HEK293 (cell line): ENCODE results near the gene TATDN2.

Experiments
- KLF16 ChIP-seq: fragments of 450-650 bp; formaldehyde crosslinking; IDR thresholded peaks from 2 replicates; pipeline ENCODE4 v1.5.1; 2017; ENCODE audit warnings: missing biosample characterization, missing genetic modification characterization
- PRDM6 ChIP-seq: fragments of 450-650 bp; formaldehyde crosslinking; IDR thresholded peaks from 2 replicates; pipeline ENCODE4 v1.5.1; 2017; ENCODE audit warnings: missing biosample characterization, missing genetic modification characterization
- ZNF146 ChIP-seq: fragments of 450-650 bp; formaldehyde crosslinking; IDR thresholded peaks from 2 replicates; pipeline ENCODE4 v1.5.1; 2016; ENCODE audit warnings: missing biosample characterization, missing genetic modification characterization
- ZNF24 ChIP-seq: fragments of 450-650 bp; formaldehyde crosslinking; IDR thresholded peaks from 2 replicates; pipeline ENCODE4 v1.5.1; 2016; ENCODE audit warnings: missing biosample characterization, missing genetic modification characterization
- ZNF274 ChIP-seq, 2 experiments: fragments of 200-500 bp in 1 of 2; fragments of 450-650 bp in 1 of 2; sonication (Bioruptor generic) in 1 of 2; formaldehyde crosslinking in 1 of 2; IDR thresholded peaks; 2 replicates each; pipeline versions ENCODE4 v1.5.1 to v1.6.1; 2014 to 2016; ENCODE audit warnings: borderline replicate concordance in 1 of 2, inconsistent platforms in 1 of 2, low read length in 1 of 2, missing biosample characterization in 1 of 2, missing genetic modification characterization in 1 of 2
- ZNF521 ChIP-seq: fragments of 450-650 bp; formaldehyde crosslinking; IDR thresholded peaks from 2 replicates; pipeline ENCODE4 v1.5.1; 2017; ENCODE audit warnings: missing biosample characterization, mild to moderate bottlenecking, missing genetic modification characterization
- TF ChIP-seq, protein P1 (sequence below): fragments of 450-650 bp; formaldehyde crosslinking; IDR thresholded peaks from 2 replicates; pipeline ENCODE4 v1.5.1; 2016; ENCODE audit warnings: missing biosample characterization, missing genetic modification characterization
- TF ChIP-seq, protein P2 (sequence below): fragments of 450-650 bp; formaldehyde crosslinking; IDR thresholded peaks from 2 replicates; pipeline ENCODE4 v1.5.1; 2016; ENCODE audit warnings: missing biosample characterization, missing genetic modification characterization

DNA sequence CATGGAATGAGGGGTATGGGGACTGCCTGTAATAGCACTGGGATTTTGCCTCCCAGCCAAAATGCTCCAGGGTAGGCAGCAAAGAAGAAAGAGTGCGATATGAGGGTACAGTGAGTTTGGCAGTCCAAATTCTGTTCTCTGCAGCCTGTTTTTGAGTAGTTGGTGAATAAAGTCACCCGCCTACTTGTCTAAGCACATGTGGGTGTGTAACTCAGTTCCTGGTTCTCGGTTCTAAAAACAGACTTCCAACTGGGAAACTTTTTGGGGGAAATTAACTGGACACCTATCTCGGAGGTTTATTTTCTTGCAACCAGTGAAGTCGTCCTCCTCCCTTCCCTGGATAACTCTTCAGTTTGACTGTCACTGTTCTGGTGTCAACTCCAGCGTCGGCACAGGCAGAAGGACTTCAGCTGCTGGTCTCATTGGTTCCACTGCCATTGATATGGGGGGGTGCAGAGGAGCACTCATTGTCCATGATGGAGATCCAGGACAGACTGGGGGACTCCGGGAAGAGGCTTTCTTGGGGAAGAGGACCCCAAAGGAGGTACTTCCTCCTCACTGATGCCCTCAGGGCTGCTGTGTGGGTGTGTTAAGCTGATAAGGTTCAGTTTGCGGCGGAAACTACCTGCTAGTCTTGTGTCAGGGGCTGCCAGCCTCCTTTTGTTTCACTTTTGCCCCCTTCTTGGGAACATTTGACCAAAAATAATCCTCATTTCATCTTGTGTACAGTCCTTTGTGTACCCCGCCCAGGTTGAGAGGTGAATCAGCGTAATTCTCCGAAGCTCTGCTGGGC, 31.3 kb downstream of the TATDN2 start:
- TF ChIP-seq KLF16 (tag by site-specific recombination): no peak
- TF ChIP-seq, protein P1, sequence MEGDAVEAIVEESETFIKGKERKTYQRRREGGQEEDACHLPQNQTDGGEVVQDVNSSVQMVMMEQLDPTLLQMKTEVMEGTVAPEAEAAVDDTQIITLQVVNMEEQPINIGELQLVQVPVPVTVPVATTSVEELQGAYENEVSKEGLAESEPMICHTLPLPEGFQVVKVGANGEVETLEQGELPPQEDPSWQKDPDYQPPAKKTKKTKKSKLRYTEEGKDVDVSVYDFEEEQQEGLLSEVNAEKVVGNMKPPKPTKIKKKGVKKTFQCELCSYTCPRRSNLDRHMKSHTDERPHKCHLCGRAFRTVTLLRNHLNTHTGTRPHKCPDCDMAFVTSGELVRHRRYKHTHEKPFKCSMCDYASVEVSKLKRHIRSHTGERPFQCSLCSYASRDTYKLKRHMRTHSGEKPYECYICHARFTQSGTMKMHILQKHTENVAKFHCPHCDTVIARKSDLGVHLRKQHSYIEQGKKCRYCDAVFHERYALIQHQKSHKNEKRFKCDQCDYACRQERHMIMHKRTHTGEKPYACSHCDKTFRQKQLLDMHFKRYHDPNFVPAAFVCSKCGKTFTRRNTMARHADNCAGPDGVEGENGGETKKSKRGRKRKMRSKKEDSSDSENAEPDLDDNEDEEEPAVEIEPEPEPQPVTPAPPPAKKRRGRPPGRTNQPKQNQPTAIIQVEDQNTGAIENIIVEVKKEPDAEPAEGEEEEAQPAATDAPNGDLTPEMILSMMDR: no peak
- no peak for TF ChIP-seq ZNF521 (tag by site-specific recombination)
- no peak for TF ChIP-seq ZNF24 (tag by site-specific recombination)
- no peak for TF ChIP-seq PRDM6 (tag by site-specific recombination)
- no peak for TF ChIP-seq ZNF274 (IDR thresholded peaks at IDR 0.05; ENCODE audit: low read length)
- TF ChIP-seq ZNF274 (tag by site-specific recombination; IDR thresholded peaks at IDR 0.05; ENCODE audit: borderline replicate concordance): no peak
- TF ChIP-seq, protein P2, sequence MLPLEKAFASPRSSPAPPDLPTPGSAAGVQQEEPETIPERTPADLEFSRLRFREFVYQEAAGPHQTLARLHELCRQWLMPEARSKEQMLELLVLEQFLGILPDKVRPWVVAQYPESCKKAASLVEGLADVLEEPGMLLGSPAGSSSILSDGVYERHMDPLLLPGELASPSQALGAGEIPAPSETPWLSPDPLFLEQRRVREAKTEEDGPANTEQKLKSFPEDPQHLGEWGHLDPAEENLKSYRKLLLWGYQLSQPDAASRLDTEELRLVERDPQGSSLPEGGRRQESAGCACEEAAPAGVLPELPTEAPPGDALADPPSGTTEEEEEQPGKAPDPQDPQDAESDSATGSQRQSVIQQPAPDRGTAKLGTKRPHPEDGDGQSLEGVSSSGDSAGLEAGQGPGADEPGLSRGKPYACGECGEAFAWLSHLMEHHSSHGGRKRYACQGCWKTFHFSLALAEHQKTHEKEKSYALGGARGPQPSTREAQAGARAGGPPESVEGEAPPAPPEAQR (tag by site-specific recombination): no peak
- TF ChIP-seq ZNF146: no peak
